ENCODE data around the gene D2HGDH.
"Not testable (repeated sequence)": the region's sequence is repeated elsewhere in the genome, so short reads cannot be mapped to it uniquely, and the experiment has no call there.

Gene D2HGDH

DNA sequence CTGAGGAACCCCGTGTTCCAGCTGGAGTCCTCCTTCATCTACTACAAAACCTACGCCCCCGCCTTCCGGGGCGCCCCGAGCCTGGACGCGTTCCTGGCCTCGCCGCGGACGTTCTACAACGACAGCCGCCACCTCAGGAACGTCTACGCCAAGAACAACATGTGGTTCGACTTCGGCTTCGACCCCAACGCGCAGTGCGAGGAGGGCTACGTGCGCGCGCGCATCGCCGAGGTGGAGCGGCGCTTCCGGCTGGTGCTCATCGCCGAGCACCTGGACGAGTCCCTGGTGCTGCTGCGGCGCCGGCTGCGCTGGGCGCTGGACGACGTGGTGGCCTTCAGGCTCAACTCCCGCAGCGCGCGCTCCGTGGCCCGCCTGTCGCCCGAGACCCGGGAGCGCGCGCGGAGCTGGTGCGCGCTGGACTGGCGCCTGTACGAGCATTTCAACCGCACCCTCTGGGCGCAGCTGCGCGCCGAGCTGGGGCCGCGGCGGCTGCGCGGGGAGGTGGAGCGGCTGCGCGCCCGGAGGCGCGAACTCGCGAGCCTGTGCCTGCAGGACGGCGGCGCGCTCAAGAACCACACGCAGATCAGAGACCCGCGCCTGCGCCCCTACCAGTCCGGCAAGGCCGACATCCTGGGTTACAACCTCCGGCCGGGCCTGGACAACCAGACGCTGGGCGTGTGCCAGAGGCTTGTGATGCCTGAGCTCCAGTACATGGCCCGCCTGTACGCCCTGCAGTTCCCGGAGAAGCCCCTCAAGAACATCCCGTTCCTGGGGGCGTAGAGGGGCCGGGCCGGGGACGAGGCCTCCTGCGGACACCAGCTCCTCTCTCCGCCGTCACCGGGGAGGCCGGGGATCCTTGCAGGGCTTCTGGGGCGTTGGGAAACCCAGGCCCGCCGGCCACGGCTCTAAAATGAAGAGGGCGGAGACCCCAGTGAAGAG lies 69.2 kb downstream of the D2HGDH start:
- TF ChIP-seq, protein P1, sequence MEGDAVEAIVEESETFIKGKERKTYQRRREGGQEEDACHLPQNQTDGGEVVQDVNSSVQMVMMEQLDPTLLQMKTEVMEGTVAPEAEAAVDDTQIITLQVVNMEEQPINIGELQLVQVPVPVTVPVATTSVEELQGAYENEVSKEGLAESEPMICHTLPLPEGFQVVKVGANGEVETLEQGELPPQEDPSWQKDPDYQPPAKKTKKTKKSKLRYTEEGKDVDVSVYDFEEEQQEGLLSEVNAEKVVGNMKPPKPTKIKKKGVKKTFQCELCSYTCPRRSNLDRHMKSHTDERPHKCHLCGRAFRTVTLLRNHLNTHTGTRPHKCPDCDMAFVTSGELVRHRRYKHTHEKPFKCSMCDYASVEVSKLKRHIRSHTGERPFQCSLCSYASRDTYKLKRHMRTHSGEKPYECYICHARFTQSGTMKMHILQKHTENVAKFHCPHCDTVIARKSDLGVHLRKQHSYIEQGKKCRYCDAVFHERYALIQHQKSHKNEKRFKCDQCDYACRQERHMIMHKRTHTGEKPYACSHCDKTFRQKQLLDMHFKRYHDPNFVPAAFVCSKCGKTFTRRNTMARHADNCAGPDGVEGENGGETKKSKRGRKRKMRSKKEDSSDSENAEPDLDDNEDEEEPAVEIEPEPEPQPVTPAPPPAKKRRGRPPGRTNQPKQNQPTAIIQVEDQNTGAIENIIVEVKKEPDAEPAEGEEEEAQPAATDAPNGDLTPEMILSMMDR (conservative IDR thresholded peaks at IDR 0.05; ENCODE audit: low read depth, low read length): no peak
- DNase-seq (ENCODE audit: low read depth): peak; percentile 60
- H3K4me3 ChIP-seq (ENCODE audit: low read depth, low read length): peak overlapping the region; percentile 47

DNA sequence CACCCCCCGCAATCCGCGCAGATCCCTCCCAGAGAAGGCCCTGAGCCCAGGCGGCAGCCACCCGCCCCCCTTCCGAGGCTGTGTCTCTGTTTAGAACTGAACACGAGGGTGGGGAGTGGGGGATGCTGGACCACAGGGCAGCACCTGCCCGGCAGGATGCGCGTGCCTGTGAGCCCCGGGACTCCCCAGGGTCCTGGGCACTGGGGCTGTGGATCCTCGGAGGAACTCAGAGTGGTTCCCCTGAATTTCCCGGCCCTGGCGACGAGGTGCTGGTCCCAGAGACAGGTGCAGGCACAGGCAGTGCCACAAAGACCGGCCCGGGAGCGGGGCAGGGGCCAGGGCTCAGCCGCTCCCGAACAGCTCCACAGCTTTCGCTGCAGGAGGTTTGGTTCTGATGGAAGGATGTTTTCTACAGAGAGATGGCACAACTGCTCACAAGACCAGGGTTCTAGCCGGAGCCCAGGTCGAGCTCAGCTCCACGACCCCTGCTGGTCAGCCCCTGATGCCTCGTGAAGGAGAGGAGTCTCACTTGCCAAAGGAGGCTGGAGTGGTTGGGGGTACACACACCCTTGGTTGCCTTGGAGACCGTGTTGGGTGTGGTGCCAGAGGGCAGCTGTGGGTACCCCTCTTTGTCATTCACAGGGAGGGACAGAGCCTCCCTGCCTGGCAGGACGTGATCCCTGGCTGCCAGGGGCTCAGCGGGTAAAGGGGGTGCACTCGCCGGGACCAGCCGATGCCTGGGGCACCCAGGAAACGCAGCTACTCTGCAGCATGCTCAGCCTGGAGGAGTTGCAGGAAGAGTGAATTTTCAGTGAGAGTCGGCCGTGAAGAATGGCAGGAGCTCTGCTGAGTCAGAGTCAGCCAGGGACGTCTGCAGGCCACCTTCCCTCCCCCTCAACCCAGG lies 70.1 kb downstream of the D2HGDH start:
- H3K4me3 ChIP-seq (ENCODE audit: low read depth, low read length): no peak overlapping the region

DNA sequence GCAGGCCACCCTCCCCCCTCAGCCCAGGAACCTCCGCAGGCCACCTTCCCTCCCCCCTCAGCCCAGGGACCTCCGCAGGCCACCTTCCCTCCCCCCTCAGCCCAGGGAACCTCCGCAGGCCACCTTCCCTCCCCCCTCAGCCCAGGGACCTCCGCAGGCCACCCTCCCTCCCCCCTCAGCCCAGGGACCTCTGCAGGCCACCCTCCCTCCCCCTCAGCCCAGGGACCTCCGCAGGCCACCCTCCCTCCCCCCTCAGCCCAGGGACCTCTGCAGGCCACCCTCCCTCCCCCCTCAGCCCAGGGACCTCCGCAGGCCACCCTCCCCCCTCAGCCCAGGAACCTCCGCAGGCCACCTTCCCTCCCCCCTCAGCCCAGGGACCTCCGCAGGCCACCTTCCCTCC lies 71.8 kb downstream of the D2HGDH start:
- H3K4me3 ChIP-seq (ENCODE audit: low read depth, low read length); DNase-seq (ENCODE audit: low read depth): not testable (repeated sequence)

More for the DNA sequence above, 70.1 kb downstream of the D2HGDH start:
- TF ChIP-seq, protein P1 (conservative IDR thresholded peaks at IDR 0.05; ENCODE audit: low read depth, low read length): peak; percentile 15
- peak; percentile 17 for DNase-seq (ENCODE audit: low read depth)

DNA sequence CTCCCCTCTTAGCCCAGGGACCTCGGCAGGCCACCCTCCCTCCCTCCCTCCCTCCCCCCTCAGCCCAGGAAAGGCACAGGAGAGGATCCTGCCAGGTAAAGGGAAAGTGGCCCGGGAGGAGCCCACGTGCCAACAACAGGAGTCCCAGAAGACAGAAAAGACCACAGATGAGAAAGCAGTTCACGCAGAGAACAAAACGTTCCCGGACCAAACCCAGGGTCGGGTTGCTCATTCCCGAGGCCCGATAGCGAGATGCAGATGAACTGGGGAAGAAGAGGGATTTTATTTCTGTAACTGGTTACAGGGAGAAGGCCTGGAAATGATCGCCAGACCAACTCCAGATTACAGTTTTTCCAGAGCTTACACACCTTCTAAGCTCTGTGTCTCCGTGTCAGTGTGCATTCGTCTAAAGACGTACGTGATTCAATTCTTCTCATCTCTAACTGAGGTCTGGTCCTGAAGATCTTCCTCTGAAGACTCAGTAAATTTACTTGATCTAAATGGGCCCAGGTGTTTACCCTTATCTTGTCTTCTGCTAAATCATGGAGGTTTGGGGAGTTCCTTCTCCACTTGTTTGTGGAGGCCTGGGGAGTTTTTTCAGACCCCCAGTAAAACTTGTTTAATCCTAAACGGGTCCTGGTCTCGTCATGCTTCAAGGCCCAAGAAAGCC lies 73.8 kb downstream of the D2HGDH start:
- DNase-seq (ENCODE audit: low read depth): peak; percentile 16
- TF ChIP-seq, protein P1 (conservative IDR thresholded peaks at IDR 0.05; ENCODE audit: low read depth, low read length): no peak
- no peak overlapping the region for H3K4me3 ChIP-seq (ENCODE audit: low read depth, low read length)

DNA sequence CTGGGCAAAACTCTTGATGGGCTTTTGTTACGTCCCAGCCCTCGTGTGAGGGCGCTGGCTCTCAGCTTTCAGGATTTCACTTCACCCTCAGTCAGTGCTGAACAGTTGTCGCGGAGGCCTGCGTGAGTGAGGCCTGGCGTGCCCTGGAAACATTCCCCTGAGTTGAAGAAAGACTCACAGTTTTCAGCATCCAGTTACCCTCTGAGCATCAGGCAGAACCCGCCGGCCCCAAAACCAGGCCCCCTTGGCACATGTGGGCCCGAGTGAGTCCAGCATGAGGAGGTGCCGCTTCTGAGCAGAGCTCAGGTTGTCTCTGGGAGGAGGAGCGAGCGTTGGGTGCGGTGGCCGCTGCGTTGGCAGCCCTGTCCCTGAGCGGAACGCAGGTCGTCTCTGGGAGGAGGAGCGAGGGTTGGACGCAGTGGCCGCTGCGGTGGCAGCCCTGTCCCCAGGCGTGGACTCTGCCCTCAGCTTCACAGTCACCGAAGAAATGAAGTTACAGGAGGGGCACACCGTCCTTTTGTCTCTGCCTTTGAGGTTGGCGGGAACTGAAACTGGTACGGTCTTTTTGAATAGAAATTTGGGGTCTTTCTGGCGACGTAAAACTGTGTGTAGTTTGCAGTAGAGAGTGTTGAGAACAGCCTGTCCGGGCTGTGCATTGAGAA lies 74.4 kb downstream of the D2HGDH start, which contains the start of gene NEU4:
NEU4 (plus strand) TSS at position 473 of the 662 bp plus-strand sequence. CDS start 5,292 bp downstream, outside the sequence.
- no peak within 1 kb of the TSS for H3K4me3 ChIP-seq (ENCODE audit: low read depth, low read length)
- TF ChIP-seq, protein P1 (conservative IDR thresholded peaks at IDR 0.05; ENCODE audit: low read depth, low read length): no peak
- no peak for DNase-seq (ENCODE audit: low read depth)

DNA sequence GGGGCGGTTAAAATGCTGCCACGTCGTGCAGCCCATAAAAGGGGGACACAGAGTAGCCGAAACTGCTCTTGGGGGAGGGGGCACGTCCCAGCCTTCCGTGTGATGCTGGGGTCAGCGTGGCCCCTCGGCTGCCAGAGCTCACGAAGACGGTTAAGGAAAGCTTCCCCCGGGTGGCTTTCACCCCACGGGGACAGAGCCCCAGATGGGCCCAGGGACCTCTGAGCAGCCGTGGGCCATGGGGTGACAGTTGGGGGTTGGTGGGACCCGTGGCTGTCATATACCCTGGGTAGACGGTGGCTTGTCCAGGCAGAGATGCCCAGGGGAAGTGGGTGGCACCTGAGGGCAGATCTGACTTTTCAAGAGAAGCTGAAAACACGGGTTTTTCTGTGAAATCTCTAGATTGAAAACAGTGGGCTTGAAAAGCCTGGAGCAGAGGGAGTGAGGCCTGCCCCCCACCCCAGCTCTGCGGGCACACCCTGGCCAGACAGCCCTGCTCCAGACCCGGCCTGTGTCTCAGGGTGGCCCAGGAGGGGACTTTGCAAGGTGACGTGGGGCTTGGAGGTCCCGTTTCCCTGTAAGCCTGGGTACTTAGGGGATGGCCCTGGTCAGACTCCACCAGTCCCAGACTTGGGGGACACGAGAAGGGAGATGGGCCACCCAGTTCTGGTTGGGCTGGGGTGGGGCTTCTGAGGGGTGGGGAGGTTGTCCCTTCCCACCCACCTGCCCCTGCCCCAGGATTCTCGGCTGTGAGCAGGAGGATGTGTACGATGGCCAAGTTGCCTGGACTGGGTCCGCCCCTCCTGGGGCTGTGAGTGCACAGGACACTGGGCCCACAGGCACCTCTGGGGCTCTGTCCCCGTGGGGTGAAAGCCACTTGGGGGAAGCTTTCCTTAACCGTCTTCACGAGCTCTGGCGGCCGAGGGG lies 75.2 kb downstream of the D2HGDH start:
- no peak overlapping the region for H3K4me3 ChIP-seq (ENCODE audit: low read depth, low read length)
- DNase-seq (ENCODE audit: low read depth): no peak
- TF ChIP-seq, protein P1 (conservative IDR thresholded peaks at IDR 0.05; ENCODE audit: low read depth, low read length): no peak
